HAP-1 (cell line): ENCODE data around the gene MAN1C1.
A peak's percentile ranks its signal among the peaks of the same experiment; 100 is the strongest.

Experiments
- DNase-seq, 2 experiments: peaks; one replicate each; pipeline ENCODE4 v3.0.0-alpha.2; 2016 to 2020; ENCODE audit warnings: low spot score in 2 of 2
- H3K27me3 ChIP-seq: fragments of 250-450 bp; sonication (Bioruptor Pico); 2 replicates; pipeline ENCODE4 v1.5.1; 2020; ENCODE audit warnings: low read depth, mild to moderate bottlenecking, moderate library complexity
- H3K36me3 ChIP-seq: fragments of 250-450 bp; sonication (Bioruptor Pico); replicated peaks from 2 replicates; pipeline ENCODE4 v1.5.1; 2020; ENCODE audit warnings: mild to moderate bottlenecking
- H3K4me1 ChIP-seq: fragments of 250-450 bp; sonication (Bioruptor Pico); 2 replicates; pipeline ENCODE4 v1.5.1; 2020; ENCODE audit warnings: mild to moderate bottlenecking
- H3K4me3 ChIP-seq: fragments of 250-450 bp; sonication (Bioruptor Pico); 2 replicates; pipeline ENCODE4 v1.5.1; 2020; ENCODE audit warnings: mild to moderate bottlenecking, moderate library complexity
- H3K9me3 ChIP-seq: fragments of 250-450 bp; sonication (Bioruptor Pico); 2 replicates; pipeline ENCODE4 v1.5.1; 2020; ENCODE audit warnings: mild to moderate bottlenecking, moderate library complexity
- in situ Hi-C: fragments of 300-500 bp; cut with MboI; formaldehyde crosslinking; loops from 3 replicates; pipeline ENCODE4 v1.14.3; 2020; ENCODE audit warnings: low sequenced_read_pairs, inconsistent platforms, mixed read lengths

The MAN1C1 gene

DNA sequence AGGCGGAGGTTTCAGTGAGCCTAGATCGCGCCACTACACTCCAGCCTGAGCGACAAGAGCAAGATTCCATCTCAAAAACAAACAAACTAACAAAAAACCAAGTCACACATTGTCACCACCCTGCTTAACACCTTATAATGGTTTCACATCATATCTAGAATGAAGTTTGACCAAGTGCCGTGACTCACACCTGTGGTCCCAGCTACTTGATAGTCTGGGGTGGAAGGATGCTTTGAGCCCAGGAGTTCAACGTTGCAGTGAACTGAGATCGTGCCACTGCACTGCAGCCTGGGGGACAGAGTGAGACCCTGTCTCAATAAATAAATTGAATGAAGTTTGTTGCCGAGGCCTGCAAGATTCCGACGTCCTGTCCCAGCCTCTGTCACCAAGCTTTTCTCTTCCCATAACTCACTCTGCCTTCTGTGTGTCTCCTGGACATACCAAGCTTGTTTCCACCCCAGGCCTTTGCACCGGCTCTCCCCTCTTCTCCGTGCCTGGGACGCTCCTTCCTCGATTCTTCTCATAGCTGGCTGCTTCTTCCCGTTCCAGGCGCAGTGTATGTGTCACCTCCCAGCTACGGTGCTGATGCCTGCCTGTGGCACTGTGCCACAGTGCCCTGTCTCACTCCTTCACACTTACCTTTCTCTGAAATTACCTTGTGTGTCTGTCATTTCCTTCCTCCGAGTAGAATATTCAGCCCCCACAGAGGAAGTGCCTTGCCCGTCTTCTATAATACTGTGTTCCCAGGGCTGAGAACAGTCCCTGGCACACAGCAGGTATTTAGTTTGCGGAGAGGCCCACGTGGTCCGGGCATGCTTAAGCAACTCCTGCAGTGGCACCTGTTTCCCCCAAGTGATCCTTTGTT is 179.6 kb downstream of the MAN1C1 start:
- Histone ChIP-seq H3K36me3 (no peaks in the 10 kb centered on the region), H3K4me1 (peaks cover 10% of the 10 kb centered on the region), H3K9me3 (no peaks in the 10 kb centered on the region), H3K4me3 (no peak overlapping the region), H3K27me3 (no peaks in the 10 kb centered on the region)
- in situ Hi-C loops: no loop called here
- no peak for DNase-seq

DNA sequence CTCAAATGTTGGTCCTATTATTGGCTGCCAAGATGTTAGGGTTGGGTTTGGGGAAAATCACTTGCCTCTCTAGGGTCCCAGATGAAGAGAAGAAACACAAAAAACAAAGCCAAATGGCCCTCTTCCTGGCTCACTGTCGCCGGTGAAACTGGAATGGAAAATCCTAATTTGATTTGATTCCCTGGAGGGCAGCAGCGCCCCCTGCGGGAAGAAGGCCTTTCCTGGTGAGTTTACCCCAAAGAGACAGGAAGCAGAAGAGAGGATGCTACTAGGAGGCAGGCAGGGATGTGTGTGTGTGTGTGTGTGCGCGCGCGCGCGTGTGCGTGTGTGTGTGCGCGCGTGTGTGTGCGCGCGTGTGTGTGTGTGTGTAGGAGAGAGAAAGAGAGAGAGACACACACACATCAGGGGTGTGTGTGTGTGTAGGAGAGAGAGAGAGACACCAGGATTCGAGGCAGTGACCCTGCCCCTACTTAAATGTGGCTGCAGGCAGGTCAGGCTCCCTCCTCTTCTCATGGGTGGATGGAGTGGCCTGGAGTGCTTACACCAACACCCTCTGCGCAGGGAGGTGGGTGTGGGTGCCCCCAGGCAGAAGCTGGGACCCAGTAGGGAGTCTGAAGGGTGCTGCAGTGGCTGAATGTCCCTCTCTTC is 180.3 kb downstream of the MAN1C1 start:
- DNase-seq: peak; percentile 74 to 92
- no peak overlapping the region for H3K4me3 ChIP-seq
- no peaks in the 10 kb centered on the region for H3K36me3 ChIP-seq
- no peaks in the 10 kb centered on the region for H3K27me3 ChIP-seq
- H3K4me1 ChIP-seq: peaks cover 11% of the 10 kb centered on the region
- in situ Hi-C loops: no loop called here
- no peaks in the 10 kb centered on the region for H3K9me3 ChIP-seq

DNA sequence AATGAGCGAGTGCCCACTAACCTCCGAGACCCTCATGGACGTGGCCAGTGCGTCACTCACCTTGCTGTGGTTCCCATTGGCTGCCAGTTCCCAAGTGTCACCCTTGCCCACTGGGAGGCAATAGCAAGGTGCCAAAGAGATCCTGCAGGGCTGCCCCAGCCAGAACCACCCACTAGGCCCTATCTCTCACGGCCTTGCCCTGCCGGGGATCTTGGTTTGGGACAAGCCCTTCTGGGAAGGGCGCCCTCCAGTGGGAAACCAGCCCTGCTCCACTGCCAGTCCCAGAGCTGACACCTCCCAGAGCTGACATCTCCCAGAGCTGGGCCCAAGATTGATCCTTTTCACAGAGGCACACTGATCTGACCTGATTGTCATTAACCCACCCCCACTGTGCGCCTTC is 181.3 kb downstream of the MAN1C1 start:
- Histone ChIP-seq H3K27me3 (no peaks in the 10 kb centered on the region), H3K4me1 (peaks cover 13% of the 10 kb centered on the region), H3K9me3 (no peaks in the 10 kb centered on the region), H3K4me3 (no peak overlapping the region), H3K36me3 (no peaks in the 10 kb centered on the region)
- in situ Hi-C loops: no loop called here
- DNase-seq: peak in 1 of 2 experiments; percentile 73

DNA sequence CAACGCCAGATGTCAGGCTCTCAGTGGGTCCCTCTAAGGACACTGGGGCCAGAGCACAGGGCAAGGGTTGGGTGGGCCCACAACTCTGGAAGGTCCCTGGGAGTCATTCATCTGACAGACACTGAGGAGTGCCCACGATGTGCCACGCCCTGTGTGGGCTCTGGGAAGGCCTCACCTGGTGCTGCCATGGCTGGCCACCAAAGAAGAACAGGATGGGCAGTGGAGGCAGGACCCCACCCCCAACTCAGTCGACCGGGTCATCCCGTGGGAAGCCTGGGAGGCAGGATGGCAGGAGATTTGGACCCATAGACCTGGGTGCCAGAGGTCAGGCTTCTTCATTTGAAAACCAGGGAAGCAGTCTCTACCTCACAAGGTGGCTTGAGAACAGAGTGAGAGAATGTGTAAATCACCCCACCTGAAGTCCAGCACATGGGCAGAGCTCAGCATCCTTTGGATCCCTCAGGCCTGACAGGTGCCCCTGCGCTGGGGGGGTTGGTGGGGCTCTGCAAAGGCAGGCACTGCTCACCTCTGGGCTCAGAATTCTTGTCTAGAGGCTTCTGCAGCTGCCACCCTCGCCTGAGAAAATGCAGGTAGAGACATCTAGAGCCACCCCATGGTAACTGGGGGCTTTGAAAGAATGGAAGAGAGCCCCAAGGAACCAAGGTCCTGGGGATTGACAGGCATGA is 182.2 kb downstream of the MAN1C1 start:
- Histone ChIP-seq H3K9me3 (no peaks in the 10 kb centered on the region), H3K36me3 (0 out of 2 replicates have a peak, but pooled peaks cover 3% of the 10 kb centered on the region), H3K4me1 (peaks cover 15% of the 10 kb centered on the region), H3K4me3 (no peak overlapping the region), H3K27me3 (no peaks in the 10 kb centered on the region)
- no peak for DNase-seq
- in situ Hi-C loops: no loop called here

DNA sequence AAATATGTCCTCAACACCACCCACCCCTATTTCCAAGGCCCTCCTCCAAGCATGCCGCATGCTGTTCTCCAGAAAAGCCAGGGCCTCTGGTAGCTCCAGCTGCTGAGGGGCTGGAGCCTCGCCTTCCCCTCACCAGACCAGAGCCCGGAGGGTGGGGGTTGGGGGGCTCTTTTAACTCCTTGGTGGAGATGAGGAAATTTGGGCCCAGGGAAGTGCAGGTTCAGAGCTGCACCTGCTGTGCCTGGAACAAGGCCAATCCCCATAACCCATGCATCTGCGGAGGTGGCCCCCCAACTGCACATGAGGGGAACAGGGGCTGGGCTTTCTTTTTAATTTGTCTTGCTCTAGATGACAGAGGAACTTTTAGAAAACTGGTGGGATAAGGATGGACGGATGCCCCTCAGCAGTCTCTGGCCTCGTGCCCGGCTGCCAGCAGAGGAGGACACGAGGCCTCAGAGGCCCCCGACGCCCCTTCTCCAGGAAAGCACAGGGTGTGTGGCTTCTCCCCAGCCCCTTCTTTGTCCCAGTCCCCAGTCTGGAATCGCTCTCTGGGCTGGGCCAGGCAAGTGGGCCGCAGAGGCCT is 182.9 kb downstream of the MAN1C1 start:
- no peaks in the 10 kb centered on the region for H3K27me3 ChIP-seq
- DNase-seq: no peak
- no peaks in the 10 kb centered on the region for H3K9me3 ChIP-seq
- peaks cover 15% of the 10 kb centered on the region for H3K4me1 ChIP-seq
- 0 out of 2 replicates have a peak, but pooled peaks cover 6% of the 10 kb centered on the region for H3K36me3 ChIP-seq
- in situ Hi-C loops: no loop called here
- H3K4me3 ChIP-seq: peak overlapping the region; percentile 34

DNA sequence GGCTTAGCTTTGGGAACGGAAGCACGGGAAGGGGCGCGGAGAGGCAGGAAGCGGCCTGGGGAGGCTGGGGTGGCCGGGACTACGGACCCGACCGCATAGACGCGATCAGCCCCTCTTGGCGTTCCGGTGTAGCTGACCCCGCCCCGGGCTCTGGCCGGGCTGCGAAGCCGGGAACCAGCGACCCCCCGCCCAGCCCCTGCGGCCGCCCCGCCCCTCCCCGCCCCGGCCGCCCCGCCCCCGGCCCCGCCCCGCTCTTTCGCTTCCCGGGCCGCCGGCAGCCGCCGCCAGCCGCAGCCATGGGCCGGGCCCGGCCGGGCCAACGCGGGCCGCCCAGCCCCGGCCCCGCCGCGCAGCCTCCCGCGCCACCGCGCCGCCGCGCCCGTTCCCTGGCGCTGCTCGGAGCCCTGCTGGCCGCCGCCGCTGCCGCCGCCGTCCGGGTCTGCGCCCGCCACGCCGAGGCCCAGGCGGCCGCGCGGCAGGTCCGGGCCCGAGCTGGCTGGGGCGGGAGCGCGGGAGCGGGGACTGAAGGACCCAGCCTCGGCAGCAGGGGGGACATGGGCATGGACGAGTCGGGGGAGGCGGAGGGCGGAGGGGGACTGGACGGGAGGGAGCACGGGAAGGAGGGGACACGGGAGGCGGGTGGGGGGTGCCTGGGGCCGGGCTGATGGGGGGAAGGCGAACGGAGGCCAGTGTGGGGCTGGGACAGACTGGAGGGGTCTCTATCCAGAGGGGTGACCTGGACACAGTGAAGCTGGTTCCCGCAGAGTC is 183.5 kb downstream of the MAN1C1 start, which contains the start of gene SELENON:
SELENON (plus strand) TSS at position 259 of the 768 bp plus-strand sequence; CDS start at position 297, 38 bp downstream.
- H3K9me3 ChIP-seq: no peaks in the 10 kb centered on the region
- peak within 1 kb of the TSS; percentile 46 for H3K4me3 ChIP-seq
- DNase-seq: peak; percentile 40 to 84
- H3K4me1 ChIP-seq: peaks cover 15% of the 10 kb centered on the region
- in situ Hi-C loops: loop anchor here (25.0 kb wide), 1 partner anchor 388 kb away; the partner anchor contains the start of gene RHCE
- no peaks in the 10 kb centered on the region for H3K27me3 ChIP-seq
- peaks cover 11% of the 10 kb centered on the region; the same call in 1 of the 2 replicates for H3K36me3 ChIP-seq

DNA sequence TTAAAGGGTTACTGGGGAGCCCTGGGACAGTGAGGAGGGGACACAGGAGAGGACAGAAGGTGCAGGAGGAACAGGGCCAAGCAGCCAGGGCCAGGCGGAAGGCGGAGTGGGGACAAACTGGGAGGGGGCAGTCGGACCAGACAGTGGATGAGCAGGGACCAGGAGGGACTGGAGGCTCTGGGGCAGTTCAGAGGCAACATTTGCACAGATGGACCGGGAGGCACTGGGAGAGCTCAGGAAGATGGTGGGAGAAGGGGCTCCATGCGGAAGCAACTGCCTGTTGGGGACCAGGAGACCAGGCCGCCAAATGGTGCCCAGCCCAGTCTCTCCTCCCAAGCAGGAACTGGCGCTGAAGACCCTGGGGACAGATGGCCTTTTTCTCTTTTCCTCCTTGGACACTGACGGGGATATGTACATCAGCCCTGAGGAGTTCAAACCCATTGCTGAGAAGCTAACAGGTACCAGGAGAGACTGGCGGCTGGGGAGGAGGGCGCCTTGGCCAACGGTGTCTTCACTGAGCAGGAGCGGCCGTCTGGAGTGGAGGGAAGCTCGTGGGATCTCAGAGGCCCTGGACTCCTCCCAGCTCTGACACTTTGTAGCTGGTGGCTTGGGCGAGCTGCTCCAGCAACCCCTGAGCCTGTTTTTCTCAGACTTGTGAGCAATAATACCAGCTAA is 184.2 kb downstream of the MAN1C1 start:
- Histone ChIP-seq H3K4me1 (peaks cover 15% of the 10 kb centered on the region), H3K36me3 (peaks cover 18% of the 10 kb centered on the region), H3K9me3 (no peaks in the 10 kb centered on the region), H3K4me3 (peak overlapping the region; percentile 46), H3K27me3 (no peaks in the 10 kb centered on the region)
- peak in 1 of 2 experiments; percentile 32 for DNase-seq
- in situ Hi-C loops: loop anchor here (25.0 kb wide), 1 partner anchor 389 kb away; the partner anchor contains the start of gene RHCE

DNA sequence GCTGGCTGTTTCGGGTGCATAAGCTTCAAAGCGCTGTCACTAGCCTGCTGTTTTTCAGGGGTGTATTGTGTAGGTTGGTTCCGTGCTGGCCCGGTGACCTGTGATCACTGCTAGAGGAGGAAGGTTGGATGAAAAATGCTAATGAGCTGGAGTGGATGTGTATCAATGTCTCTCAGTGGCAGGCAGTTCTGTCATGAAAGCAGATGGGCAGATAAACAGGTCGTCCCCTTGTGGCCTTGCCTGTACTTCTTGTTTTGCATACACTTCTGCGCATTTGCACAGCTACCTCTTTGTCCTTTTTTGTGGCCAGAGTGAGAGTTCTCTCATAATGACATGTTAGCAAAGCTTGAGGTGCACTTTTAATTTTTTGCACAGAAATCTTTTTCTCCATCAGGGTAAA is 186.3 kb downstream of the MAN1C1 start:
- Histone ChIP-seq H3K4me1 (peaks cover 15% of the 10 kb centered on the region), H3K36me3 (peaks cover 25% of the 10 kb centered on the region), H3K4me3 (no peak overlapping the region), H3K9me3 (no peaks in the 10 kb centered on the region), H3K27me3 (no peaks in the 10 kb centered on the region)
- no peak for DNase-seq
- in situ Hi-C loops: loop anchor here (25.0 kb wide), 1 partner anchor 391 kb away; the partner anchor contains the start of gene RHCE

DNA sequence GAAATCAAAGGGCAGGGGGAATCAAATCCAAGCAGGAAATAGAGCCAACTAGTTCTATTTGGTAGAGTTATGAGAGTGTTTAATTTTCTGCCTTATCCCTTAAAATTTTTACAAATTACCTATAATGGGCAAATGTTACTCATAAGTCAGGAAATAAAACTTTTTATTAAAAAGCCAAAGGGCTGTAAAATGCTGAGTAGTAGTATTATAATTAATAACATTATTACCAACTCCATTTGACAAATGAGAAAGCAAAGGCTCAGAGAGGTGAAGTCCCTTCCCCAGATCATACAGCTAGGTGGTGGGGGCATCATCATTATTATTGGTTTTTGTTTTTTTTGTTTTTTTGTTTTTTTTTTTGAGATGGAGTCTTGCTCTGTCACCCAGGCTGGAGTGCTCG is 186.8 kb downstream of the MAN1C1 start:
- Histone ChIP-seq H3K4me3 (no peak overlapping the region), H3K4me1 (peaks cover 15% of the 10 kb centered on the region), H3K27me3 (no peaks in the 10 kb centered on the region), H3K9me3 (no peaks in the 10 kb centered on the region), H3K36me3 (peaks cover 25% of the 10 kb centered on the region)
- in situ Hi-C loops: loop anchor here (25.0 kb wide), 1 partner anchor 391 kb away; the partner anchor contains the start of gene RHCE
- no peak for DNase-seq

DNA sequence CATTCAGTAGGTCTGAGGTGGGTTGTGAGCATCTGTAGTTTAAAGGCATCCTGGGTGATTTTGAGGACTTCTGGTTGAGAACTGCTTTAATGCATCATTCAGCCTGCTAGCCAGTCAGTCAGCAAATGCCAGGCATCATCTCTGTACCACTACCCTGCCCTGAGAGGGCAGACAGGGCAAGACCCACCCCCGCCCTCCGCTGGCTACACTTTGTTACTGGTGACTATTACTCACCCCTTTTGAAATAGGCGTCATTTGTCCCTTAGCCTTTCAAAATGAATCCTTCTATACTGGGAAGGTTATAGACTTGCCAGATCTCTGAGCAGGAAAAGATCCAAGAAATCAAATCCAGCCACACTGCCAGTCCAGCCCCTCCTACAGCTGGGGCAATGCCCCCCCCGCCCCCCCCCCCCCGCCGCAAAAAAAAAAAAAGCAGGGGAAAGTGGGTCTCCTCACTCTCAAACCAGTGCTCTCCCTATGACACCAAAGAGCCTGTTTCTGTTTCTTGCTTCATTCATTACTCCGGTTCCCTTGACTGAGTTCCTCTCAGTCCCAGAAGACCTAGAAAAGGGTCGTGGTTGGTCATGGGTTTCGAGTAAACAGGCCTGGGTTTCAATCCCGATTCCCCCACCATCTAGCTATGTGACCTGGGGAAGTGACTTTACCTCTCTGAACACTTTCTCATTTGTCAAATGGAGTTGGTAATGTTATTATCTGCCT is 187.8 kb downstream of the MAN1C1 start:
- no peaks in the 10 kb centered on the region for H3K9me3 ChIP-seq
- no peak overlapping the region for H3K4me3 ChIP-seq
- DNase-seq: no peak
- in situ Hi-C loops: loop anchor here (25.0 kb wide), 1 partner anchor 392 kb away; the partner anchor contains the start of gene RHCE
- H3K27me3 ChIP-seq: no peaks in the 10 kb centered on the region
- peaks cover 32% of the 10 kb centered on the region for H3K36me3 ChIP-seq
- peaks cover 15% of the 10 kb centered on the region for H3K4me1 ChIP-seq

DNA sequence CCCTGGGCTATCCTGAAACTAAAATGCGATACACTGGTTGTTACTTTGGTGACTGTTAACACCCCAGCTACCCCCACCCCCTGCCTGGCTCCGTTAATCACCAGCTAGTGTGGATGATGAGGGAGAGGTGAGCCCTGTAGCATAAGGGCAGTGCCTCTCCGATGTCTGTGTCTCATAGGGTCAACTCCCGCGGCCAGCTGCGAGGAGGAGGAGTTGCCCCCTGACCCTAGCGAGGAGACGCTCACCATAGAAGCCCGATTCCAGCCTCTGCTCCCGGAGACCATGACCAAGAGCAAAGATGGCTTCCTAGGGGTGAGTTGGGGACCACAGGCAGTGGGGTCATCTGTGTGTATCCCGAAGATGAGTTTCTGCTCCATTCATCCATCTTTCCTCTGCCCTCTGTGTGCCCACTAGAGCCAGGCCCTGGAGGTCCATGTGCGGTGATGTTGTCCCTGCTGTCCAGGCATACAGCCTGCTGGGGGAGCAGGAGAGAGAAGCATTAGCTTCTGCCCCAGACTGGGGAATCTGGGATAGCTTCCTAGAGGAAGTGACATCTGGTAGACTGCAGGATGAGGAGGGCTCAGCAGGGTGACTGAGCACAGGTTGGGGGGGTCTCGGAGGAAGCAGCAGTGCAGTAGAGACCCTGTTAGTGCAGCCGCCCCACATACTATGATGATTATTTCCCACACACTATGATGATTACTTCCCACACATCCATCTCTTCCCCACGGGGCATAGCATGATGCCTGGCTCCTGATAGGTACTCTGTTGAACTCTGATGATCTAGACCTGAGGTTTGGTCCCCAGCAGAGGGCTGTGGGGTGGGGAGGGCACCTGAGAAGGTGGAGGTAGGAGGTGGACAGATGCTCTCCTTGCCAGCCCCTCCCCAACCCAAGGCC is 188.6 kb downstream of the MAN1C1 start:
- no peak for DNase-seq
- peaks cover 11% of the 10 kb centered on the region for H3K4me1 ChIP-seq
- H3K9me3 ChIP-seq: no peaks in the 10 kb centered on the region
- no peaks in the 10 kb centered on the region for H3K27me3 ChIP-seq
- peaks cover 38% of the 10 kb centered on the region for H3K36me3 ChIP-seq
- no peak overlapping the region for H3K4me3 ChIP-seq
- in situ Hi-C loops: loop anchor here (25.0 kb wide), 1 partner anchor 393 kb away; the partner anchor contains the start of gene RHCE
